H9 (cell line): ENCODE data around the gene IER2. TPM values are rescaled to one million over a fixed set of nuclear protein-coding genes. Genes with fewer than 3 reads are reported as not detected.

Experiments
- DNase-seq: peaks from one replicate; pipeline ENCODE4 v3.0.0-alpha.2; 2017
- H2AFZ ChIP-seq: one replicate; pipeline ENCODE4 v1.6.1; 2013; ENCODE audit warnings: mild to moderate bottlenecking, low read length, control low read depth, moderate library complexity
- H2AK5ac ChIP-seq: 2 replicates; pipeline ENCODE4 v1.6.1; 2013; ENCODE audit warnings: low read length, control low read depth, mixed read lengths; ENCODE audit not compliant: insufficient read length
- H2BK120ac ChIP-seq: one replicate; pipeline ENCODE4 v1.6.1; 2013; ENCODE audit warnings: low read depth, mild to moderate bottlenecking, low read length, control low read depth, inconsistent platforms; ENCODE audit not compliant: poor library complexity, severe bottlenecking
- H2BK12ac ChIP-seq: 2 replicates; pipeline ENCODE4 v1.6.1; 2013; ENCODE audit warnings: low read length, control low read depth, mixed read lengths, low read depth; ENCODE audit not compliant: insufficient read length
- H2BK15ac ChIP-seq: 2 replicates; pipeline ENCODE4 v1.6.1; 2013; ENCODE audit warnings: low read depth, low read length, control low read depth
- H2BK20ac ChIP-seq: one replicate; pipeline ENCODE4 v1.6.1; 2013; ENCODE audit warnings: low read depth, mild to moderate bottlenecking, low read length, control low read depth, inconsistent platforms; ENCODE audit not compliant: poor library complexity, severe bottlenecking
- H2BK5ac ChIP-seq: 2 replicates; pipeline ENCODE4 v1.6.1; 2013; ENCODE audit warnings: low read length, control low read depth, mixed read lengths; ENCODE audit not compliant: insufficient read length
- H3K14ac ChIP-seq: 2 replicates; pipeline ENCODE4 v1.6.1; 2013; ENCODE audit warnings: low read length, control low read depth; ENCODE audit not compliant: insufficient read depth
- H3K18ac ChIP-seq: 2 replicates; pipeline ENCODE4 v1.6.1; 2013; ENCODE audit warnings: low read depth, mild to moderate bottlenecking, mixed read lengths, low read length, control low read depth; ENCODE audit not compliant: insufficient read length
- H3K23ac ChIP-seq: 2 replicates; pipeline ENCODE4 v1.6.1; 2013; ENCODE audit warnings: low read length, control low read depth, mixed read lengths, low read depth; ENCODE audit not compliant: insufficient read length
- H3K23me2 ChIP-seq: 2 replicates; pipeline ENCODE4 v1.6.1; 2013; ENCODE audit warnings: low read depth, mild to moderate bottlenecking, mixed read lengths, low read length, control low read depth; ENCODE audit not compliant: insufficient read length, poor library complexity, severe bottlenecking
- H3K27ac ChIP-seq: 2 replicates; pipeline ENCODE4 v1.5.1; 2013; ENCODE audit warnings: low read length, control low read depth, mixed read lengths, low read depth; ENCODE audit not compliant: insufficient read length
- H3K27me3 ChIP-seq: 2 replicates; pipeline ENCODE4 v1.6.1; 2013; ENCODE audit warnings: low read length, control low read depth, inconsistent platforms; ENCODE audit not compliant: insufficient read depth
- H3K4ac ChIP-seq: 2 replicates; pipeline ENCODE4 v1.6.1; 2013; ENCODE audit warnings: low read depth, mild to moderate bottlenecking, control low read depth, inconsistent platforms, low read length, moderate library complexity
- H3K4me1 ChIP-seq: 2 replicates; pipeline ENCODE4 v1.6.1; 2013; ENCODE audit warnings: low read length, control low read depth, inconsistent platforms; ENCODE audit not compliant: insufficient read depth
- H3K4me2 ChIP-seq: 2 replicates; pipeline ENCODE4 v1.6.1; 2013; ENCODE audit warnings: low read length, control low read depth, mixed read lengths; ENCODE audit not compliant: insufficient read length, insufficient read depth
- H3K56ac ChIP-seq: 2 replicates; pipeline ENCODE4 v1.6.1; 2013; ENCODE audit warnings: low read depth, mild to moderate bottlenecking, mixed read lengths, low read length, control low read depth; ENCODE audit not compliant: insufficient read length
- H3K79me1 ChIP-seq: 2 replicates; pipeline ENCODE4 v1.6.1; 2013; ENCODE audit warnings: low read depth, mild to moderate bottlenecking, moderate library complexity, low read length, control low read depth, inconsistent platforms; ENCODE audit not compliant: insufficient read depth, poor library complexity, severe bottlenecking
- H3K79me2 ChIP-seq: 2 replicates; pipeline ENCODE4 v1.6.1; 2013; ENCODE audit warnings: low read length, control low read depth, inconsistent platforms; ENCODE audit not compliant: insufficient read depth
- H3K9ac ChIP-seq: 2 replicates; pipeline ENCODE4 v1.6.1; 2013; ENCODE audit warnings: low read length, control low read depth, mixed read lengths; ENCODE audit not compliant: insufficient read length; ENCODE audit errors: extremely low read depth
- H3K9me3 ChIP-seq: one replicate; pipeline ENCODE4 v1.6.1; 2013; ENCODE audit warnings: low read depth, low read length, inconsistent platforms; ENCODE audit not compliant: control insufficient read depth
- H3T11ph ChIP-seq: one replicate; pipeline ENCODE4 v1.6.1; 2013; ENCODE audit warnings: mild to moderate bottlenecking, low read length, control low read depth, inconsistent platforms
- H4K20me1 ChIP-seq: one replicate; pipeline ENCODE4 v1.6.1; 2013; ENCODE audit not compliant: control insufficient read depth, insufficient read length, insufficient read depth
- H4K5ac ChIP-seq: 2 replicates; pipeline ENCODE4 v1.6.1; 2013; ENCODE audit warnings: low read depth, mild to moderate bottlenecking, mixed read lengths, low read length, control low read depth; ENCODE audit not compliant: insufficient read length
- H4K8ac ChIP-seq: replicated peaks from 2 replicates; pipeline ENCODE4 v1.6.1; 2013; ENCODE audit warnings: low read length, control low read depth, mixed read lengths, low read depth; ENCODE audit not compliant: insufficient read length
- H4K91ac ChIP-seq: 2 replicates; pipeline ENCODE4 v1.6.1; 2013; ENCODE audit warnings: low read depth, mild to moderate bottlenecking, moderate library complexity, mixed read lengths, low read length, control low read depth; ENCODE audit not compliant: insufficient read length
- H3K27ac Mint-ChIP-seq, 3 experiments: 2 replicates in 2 of 3; 3 replicates in 1 of 3; pipeline ENCODE4 v1.8.0; 2020 to 2021; ENCODE audit warnings: mixed read lengths in 3 of 3, mild to moderate bottlenecking in 1 of 3, moderate library complexity in 1 of 3
- H3K27me3 Mint-ChIP-seq: 2 replicates; pipeline ENCODE4 v1.8.0; 2021; ENCODE audit warnings: low read depth, mild to moderate bottlenecking, moderate library complexity, mixed read lengths
- H3K36me3 Mint-ChIP-seq, 3 experiments: 2 replicates in 2 of 3; 3 replicates in 1 of 3; pipeline ENCODE4 v1.8.0; 2020 to 2021; ENCODE audit warnings: low read depth in 3 of 3, mixed read lengths in 3 of 3; ENCODE audit not compliant: insufficient read depth in 1 of 3
- H3K4me1 Mint-ChIP-seq, 2 experiments: 2 replicates each; pipeline ENCODE4 v1.8.0; 2020; ENCODE audit warnings: mixed read lengths in 2 of 2
- H3K4me3 Mint-ChIP-seq, 2 experiments: 2 replicates in 1 of 2; 3 replicates in 1 of 2; pipeline ENCODE4 v1.8.0; 2020 to 2021; ENCODE audit warnings: mild to moderate bottlenecking in 2 of 2, mixed read lengths in 2 of 2, moderate library complexity in 1 of 2
- H3K9me3 Mint-ChIP-seq, 2 experiments: 2 replicates in 1 of 2; 3 replicates in 1 of 2; pipeline ENCODE4 v1.8.0; 2020; ENCODE audit warnings: mild to moderate bottlenecking in 2 of 2, mixed read lengths in 2 of 2, moderate library complexity in 1 of 2
- WGBS: extraction: QIAGEN DNeasy Blood & Tissue Kit; methylation state at CpG from one replicate; pipeline ENCODE4 v1.1.7; 2013; ENCODE audit warnings: missing lambda C conversion rate, low lambda C conversion rate, mixed read lengths; ENCODE audit not compliant: insufficient read length; ENCODE audit errors: extremely low coverage; 5-methylcytosine and 5-hydroxymethylcytosine counted together
- total RNA-seq: library from RNA; stranded (reverse); gene quantifications from 2 replicates; pipeline ENCODE4 v1.2.1, GENCODE V29; 2021
- TF ChIP-seq, protein P1 (sequence below): fragments of 200-600 bp; sonication (generic); conservative IDR thresholded peaks from 3 replicates; pipeline ENCODE4 v1.8.0; 2021; ENCODE audit warnings: antibody characterized with exemption, mild to moderate bottlenecking

Gene IER2
- total RNA-seq, 1 experiment from 2014 or later = 160 TPM

DNA sequence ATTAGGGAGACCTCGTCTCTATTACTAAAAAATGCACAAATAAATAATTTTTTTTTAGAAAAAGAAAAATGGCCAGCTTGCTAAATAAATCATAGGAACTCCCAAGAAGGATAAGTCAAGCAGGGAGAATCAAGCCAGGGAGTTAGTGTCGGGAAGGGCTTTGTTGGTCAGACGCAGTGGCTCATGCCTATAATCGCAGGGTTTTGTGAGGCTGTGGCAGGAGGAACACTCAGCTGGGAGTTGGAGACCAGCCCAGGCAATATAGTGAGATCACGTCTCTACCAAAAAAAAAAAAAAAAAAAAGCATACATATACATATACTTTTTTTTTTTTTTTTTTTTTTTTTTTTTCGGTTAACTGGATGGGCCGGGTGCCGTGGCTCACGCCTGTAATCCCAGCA is 23.2 kb upstream of the IER2 start:
- Mint-ChIP-seq H3K4me1 (peaks cover 14 to 20% of the 10 kb centered on the region in 2 experiments), H3K36me3 (peaks cover 3 to 38% (median 13%) of the 10 kb centered on the region in 3 experiments; a peak in 6 of 7 replicates), H3K4me3 (no peak overlapping the region), H3K27me3 (no peaks in the 10 kb centered on the region), H3K27ac (0 out of 7 replicates have a peak overlapping the region, but pooled peaks of 1 of the 3 experiments have one; percentile 68), H3K9me3 (no peaks in the 10 kb centered on the region)
- H2AFZ ChIP-seq = no peak overlapping the region
- no peaks in the 10 kb centered on the region for H3K27me3 ChIP-seq
- peaks cover 6% of the 10 kb centered on the region for H3K79me1 ChIP-seq
- no peak overlapping the region for H2BK12ac ChIP-seq
- H3K79me2 ChIP-seq = peaks cover 56% of the 10 kb centered on the region; the same call in 1 of the 2 replicates
- H3K4me1 ChIP-seq = no peaks in the 10 kb centered on the region
- no peaks in the 10 kb centered on the region for H4K20me1 ChIP-seq
- no peak overlapping the region for H3K14ac ChIP-seq
- H3K9ac ChIP-seq = no peak overlapping the region
- H2BK20ac ChIP-seq = no peak overlapping the region
- no peak overlapping the region for H4K91ac ChIP-seq
- H3K4ac ChIP-seq = no peak overlapping the region
- no peak overlapping the region for H2AK5ac ChIP-seq
- H2BK120ac ChIP-seq = no peak overlapping the region
- DNase-seq = no peak
- H4K5ac ChIP-seq = no peak overlapping the region
- H2BK5ac ChIP-seq = no peak overlapping the region
- H3K18ac ChIP-seq = no peak overlapping the region
- H3K56ac ChIP-seq = no peak overlapping the region
- H4K8ac ChIP-seq = no peak overlapping the region
- no peak overlapping the region for H3K27ac ChIP-seq
- H3K23me2 ChIP-seq = no peaks in the 10 kb centered on the region
- no peak overlapping the region for H3T11ph ChIP-seq
- H3K23ac ChIP-seq = no peak overlapping the region
- H3K4me2 ChIP-seq = no peak overlapping the region
- no CpG with 5 or more reads among the region's 9 CpGs for WGBS
- H2BK15ac ChIP-seq = no peak overlapping the region
- TF ChIP-seq, protein P1, sequence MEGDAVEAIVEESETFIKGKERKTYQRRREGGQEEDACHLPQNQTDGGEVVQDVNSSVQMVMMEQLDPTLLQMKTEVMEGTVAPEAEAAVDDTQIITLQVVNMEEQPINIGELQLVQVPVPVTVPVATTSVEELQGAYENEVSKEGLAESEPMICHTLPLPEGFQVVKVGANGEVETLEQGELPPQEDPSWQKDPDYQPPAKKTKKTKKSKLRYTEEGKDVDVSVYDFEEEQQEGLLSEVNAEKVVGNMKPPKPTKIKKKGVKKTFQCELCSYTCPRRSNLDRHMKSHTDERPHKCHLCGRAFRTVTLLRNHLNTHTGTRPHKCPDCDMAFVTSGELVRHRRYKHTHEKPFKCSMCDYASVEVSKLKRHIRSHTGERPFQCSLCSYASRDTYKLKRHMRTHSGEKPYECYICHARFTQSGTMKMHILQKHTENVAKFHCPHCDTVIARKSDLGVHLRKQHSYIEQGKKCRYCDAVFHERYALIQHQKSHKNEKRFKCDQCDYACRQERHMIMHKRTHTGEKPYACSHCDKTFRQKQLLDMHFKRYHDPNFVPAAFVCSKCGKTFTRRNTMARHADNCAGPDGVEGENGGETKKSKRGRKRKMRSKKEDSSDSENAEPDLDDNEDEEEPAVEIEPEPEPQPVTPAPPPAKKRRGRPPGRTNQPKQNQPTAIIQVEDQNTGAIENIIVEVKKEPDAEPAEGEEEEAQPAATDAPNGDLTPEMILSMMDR = no peak
- no peaks in the 10 kb centered on the region for H3K9me3 ChIP-seq
